Measurements from ENCODE around the gene HSD17B1.
"Not testable (repeated sequence)": the region's sequence is repeated elsewhere in the genome, so short reads cannot be mapped to it uniquely, and the experiment has no call there.

The HSD17B1 gene

DNA sequence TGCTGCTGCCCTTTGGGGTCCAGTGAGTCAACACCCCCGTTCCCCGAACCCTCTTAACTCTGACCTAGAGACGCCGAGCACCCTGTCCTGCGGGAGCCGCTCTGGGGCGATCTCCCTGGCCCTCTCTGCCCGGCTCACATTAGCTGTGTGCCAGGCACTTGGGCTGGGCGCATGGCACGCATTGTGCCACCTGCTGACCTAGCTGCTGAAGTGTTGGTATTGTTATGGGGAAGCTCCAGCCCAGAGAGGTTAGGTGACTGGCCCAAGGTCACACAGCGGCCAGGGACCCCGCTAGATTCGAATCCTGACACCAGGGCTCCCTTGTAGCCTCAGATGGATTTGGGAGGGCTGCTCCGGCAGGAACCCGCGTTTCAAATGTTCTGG lies 1.1 kb downstream of the HSD17B1 start:
- DNase-seq (ENCODE audit: low spot score): no peak
- TF ChIP-seq, protein P1, sequence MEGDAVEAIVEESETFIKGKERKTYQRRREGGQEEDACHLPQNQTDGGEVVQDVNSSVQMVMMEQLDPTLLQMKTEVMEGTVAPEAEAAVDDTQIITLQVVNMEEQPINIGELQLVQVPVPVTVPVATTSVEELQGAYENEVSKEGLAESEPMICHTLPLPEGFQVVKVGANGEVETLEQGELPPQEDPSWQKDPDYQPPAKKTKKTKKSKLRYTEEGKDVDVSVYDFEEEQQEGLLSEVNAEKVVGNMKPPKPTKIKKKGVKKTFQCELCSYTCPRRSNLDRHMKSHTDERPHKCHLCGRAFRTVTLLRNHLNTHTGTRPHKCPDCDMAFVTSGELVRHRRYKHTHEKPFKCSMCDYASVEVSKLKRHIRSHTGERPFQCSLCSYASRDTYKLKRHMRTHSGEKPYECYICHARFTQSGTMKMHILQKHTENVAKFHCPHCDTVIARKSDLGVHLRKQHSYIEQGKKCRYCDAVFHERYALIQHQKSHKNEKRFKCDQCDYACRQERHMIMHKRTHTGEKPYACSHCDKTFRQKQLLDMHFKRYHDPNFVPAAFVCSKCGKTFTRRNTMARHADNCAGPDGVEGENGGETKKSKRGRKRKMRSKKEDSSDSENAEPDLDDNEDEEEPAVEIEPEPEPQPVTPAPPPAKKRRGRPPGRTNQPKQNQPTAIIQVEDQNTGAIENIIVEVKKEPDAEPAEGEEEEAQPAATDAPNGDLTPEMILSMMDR (IDR thresholded peaks at IDR 0.05; ENCODE audit: extremely low read depth, missing control alignments): no peak

DNA sequence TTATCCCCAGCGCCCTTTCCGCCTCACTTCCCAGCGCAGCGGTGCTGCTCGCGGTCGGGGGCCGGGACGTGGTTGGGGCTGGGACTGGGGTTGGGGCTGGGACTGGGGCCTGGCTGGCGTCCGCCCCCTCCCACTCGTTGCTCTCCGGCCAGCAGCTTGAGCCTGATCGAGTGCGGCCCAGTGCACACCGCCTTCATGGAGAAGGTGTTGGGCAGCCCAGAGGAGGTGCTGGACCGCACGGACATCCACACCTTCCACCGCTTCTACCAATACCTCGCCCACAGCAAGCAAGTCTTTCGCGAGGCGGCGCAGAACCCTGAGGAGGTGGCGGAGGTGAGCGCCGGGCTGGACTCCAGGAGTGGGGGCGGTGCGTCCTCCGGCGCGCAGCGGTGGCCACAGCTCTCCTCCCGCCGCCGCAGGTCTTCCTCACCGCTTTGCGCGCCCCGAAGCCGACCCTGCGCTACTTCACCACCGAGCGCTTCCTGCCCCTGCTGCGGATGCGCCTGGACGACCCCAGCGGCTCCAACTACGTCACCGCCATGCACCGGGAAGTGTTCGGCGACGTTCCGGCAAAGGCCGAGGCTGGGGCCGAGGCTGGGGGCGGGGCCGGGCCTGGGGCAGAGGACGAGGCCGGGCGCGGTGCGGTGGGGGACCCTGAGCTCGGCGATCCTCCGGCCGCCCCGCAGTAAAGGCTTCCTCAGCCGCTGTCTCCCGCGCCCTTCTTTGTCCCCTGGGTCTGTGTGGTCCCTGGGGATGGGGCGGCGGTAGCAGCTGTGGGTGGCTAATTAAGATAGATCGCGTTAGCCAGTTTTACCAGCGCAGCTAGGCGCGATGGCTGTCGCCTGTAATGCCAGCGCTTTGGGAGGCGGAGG lies 1.8 kb downstream of the HSD17B1 start:
- DNase-seq (ENCODE audit: low spot score): peak; percentile 95
- TF ChIP-seq, protein P1 (IDR thresholded peaks at IDR 0.05; ENCODE audit: extremely low read depth, missing control alignments): no peak

- DNase-seq (ENCODE audit: low spot score): no peak
- TF ChIP-seq, protein P1 (IDR thresholded peaks at IDR 0.05; ENCODE audit: extremely low read depth, missing control alignments): no peak
Measured at GRCh38 chr17:42555122-42555622, 2.4 kb downstream of the HSD17B1 start.

DNA sequence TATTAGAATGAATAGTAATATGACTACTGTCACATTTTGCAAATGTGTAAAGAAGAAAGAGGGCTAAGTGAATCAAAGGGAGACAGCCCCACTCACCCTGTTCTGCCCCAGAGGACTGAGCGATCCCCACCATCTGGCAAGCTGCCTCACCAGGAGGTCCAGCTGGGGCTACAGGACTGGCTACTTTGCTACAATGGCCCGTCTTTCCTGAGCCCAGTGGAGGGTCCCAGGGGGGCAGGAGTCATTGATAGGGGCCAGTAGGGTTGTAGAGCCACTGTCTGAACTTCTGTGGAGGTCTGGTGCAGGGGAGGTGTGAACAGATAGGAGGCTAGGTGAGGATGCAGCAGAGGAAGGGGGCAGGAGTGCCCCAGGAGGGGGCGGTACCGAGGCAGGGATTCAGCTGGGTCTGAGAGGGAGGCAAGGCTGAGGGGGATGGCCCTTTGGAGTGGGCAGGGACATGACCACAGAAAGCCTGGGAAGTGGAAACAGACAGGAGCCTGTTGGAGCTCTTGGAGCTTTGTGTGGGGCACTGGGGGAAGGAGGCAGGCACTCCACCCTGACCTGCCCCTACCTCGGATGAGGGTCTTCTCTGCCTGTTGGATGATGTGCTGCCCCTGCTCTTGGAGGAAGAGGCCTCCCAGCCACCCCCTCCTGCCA lies 3.4 kb downstream of the HSD17B1 start:
- DNase-seq (ENCODE audit: low spot score): not testable (repeated sequence)

GRCh38 chr17:42559075-42559474 lies 6.4 kb downstream of the HSD17B1 start:
- no peak for DNase-seq (ENCODE audit: low spot score)
- TF ChIP-seq, protein P1 (IDR thresholded peaks at IDR 0.05; ENCODE audit: extremely low read depth, missing control alignments): no peak

- TF ChIP-seq, protein P1 (IDR thresholded peaks at IDR 0.05; ENCODE audit: extremely low read depth, missing control alignments): no peak
- DNase-seq (ENCODE audit: low spot score): no peak
Measured at GRCh38 chr17:42560246-42560645, 7.5 kb downstream of the HSD17B1 start.

GRCh38 chr17:42561897-42562387 lies 9.2 kb downstream of the HSD17B1 start, which contains the start of gene COASY:
Gene COASY, plus strand, starts transcription at chr17:42562148. Its CDS starts 475 bp downstream, at chr17:42562623.
- DNase-seq (ENCODE audit: low spot score): peak; percentile 96
- TF ChIP-seq, protein P1 (IDR thresholded peaks at IDR 0.05; ENCODE audit: extremely low read depth, missing control alignments): no peak

Data from GM20000 (cell line).